Measurements from ENCODE around the gene CDYL.

CDYL gene

DNA sequence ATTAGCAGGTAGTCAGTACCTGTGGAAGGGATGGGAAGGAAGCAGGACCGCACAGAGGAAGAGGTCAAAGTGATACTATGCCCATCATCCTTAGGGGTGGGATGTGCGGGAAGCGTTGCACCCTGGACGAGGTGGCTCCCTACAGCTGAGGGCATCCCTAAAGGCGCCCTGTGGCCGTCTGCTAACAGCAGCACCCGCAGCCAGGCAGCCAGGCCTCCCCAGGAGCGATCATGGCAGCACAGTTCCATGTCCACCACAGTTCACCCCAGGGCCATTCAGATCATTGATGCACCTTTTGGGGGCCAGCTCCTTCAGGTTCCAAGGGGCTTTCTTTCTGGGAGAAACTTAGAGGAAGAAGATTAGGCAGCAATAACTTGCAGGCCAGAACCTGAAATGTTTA is 168.1 kb downstream of the CDYL start:
- no peak overlapping the region for H3K4me3 ChIP-seq (ENCODE audit: low read depth, low read length)
- TF ChIP-seq, protein P1, sequence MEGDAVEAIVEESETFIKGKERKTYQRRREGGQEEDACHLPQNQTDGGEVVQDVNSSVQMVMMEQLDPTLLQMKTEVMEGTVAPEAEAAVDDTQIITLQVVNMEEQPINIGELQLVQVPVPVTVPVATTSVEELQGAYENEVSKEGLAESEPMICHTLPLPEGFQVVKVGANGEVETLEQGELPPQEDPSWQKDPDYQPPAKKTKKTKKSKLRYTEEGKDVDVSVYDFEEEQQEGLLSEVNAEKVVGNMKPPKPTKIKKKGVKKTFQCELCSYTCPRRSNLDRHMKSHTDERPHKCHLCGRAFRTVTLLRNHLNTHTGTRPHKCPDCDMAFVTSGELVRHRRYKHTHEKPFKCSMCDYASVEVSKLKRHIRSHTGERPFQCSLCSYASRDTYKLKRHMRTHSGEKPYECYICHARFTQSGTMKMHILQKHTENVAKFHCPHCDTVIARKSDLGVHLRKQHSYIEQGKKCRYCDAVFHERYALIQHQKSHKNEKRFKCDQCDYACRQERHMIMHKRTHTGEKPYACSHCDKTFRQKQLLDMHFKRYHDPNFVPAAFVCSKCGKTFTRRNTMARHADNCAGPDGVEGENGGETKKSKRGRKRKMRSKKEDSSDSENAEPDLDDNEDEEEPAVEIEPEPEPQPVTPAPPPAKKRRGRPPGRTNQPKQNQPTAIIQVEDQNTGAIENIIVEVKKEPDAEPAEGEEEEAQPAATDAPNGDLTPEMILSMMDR (conservative IDR thresholded peaks at IDR 0.05; ENCODE audit: low read depth, low read length): no peak
- no peak for DNase-seq (ENCODE audit: low read depth)

DNA sequence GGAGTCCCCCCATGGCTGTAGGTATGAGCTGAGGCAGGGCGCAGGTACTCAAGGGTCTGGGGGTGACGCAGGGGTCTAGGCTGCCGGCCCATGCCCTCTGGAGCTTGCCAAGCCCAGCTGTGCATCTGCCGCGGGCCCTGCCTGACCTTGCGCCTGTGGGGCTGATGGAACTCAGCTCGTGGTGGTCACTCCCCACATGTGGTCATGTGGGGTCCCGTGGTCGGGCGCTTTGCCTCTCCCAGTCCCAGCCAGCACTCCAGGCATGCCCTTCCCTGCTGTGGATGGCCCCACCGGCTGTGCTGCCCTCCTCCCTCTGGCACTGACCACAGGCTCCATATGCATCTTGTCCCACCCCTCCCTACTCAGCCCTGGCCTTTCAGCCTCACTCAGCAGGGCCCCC is 170.3 kb downstream of the CDYL start:
- H3K4me3 ChIP-seq (ENCODE audit: low read depth, low read length): no peak overlapping the region
- TF ChIP-seq, protein P1 (conservative IDR thresholded peaks at IDR 0.05; ENCODE audit: low read depth, low read length): no peak
- no peak for DNase-seq (ENCODE audit: low read depth)

DNA sequence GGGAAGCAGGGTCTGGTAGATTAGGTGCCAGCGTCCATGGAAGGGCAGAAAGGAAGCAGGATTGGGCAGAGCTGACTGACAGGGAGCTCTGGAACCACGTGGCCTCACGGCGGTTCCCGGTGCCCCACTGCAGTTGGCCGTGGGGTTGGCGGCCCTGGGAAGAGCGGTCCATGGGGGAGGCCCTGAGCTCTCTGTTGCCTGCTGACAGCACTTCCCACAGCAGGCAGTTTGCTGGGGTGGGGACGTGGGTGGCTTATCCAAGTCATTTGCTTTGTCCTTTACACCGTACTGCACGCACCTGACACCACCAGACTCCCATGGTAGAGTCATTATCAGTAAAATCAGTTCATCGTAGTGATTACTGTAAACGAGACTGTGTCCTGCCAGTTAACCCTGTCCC is 171.5 kb downstream of the CDYL start:
- no peak for DNase-seq (ENCODE audit: low read depth)
- TF ChIP-seq, protein P1 (conservative IDR thresholded peaks at IDR 0.05; ENCODE audit: low read depth, low read length): no peak
- no peak overlapping the region for H3K4me3 ChIP-seq (ENCODE audit: low read depth, low read length)

DNA sequence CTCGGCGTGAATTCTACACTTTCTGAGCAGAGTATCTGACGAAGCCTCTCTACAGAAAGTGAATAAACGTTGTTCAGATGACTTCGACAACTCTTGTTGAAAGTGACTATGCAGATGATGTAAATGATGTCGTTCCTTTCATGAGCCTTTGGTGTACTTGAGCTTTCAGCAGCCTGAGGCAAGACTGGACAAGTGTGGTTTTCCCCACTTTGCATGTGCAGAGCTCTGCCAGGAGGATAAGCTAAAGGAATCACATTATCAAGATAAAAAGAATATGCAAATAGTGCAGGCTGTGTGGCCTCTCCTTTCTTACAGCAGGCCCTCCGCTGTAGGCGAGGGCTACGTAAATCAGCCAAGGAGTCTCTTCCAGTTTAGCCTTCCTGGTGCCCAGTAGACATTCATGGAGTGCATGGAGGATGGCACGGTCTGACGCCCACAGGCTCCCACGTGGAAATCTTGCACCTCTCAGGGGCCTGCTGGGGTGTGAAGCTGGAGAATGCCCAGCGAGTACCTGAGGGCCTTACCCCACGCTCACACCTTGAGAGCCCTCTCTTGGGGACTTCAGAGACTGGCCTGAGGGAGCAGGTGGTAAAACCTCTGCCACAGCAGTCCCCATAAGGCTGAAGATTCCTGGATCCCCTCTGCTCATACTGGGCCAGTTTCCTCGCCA is 172.7 kb downstream of the CDYL start:
- TF ChIP-seq, protein P1 (conservative IDR thresholded peaks at IDR 0.05; ENCODE audit: low read depth, low read length): no peak
- no peak overlapping the region for H3K4me3 ChIP-seq (ENCODE audit: low read depth, low read length)
- no peak for DNase-seq (ENCODE audit: low read depth)

DNA sequence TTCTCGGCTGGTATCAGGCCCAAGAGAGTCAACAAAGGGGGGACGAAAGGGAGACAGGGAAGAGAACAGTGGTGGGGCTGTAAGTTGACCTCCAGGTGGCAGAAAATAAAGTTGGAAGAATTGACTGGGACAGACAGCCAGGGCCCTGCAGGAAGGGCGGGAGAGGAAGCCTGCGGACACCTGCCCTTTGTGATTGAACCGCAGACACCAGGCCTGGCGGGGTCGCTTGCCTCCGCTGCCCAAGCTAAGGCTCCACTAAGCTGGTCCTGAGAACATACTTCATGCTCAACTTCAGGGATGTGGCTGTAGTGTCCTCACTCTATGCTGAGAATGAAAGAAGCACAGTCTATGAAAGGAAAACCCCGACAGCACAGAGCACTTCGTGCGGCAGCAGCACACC is 173.9 kb downstream of the CDYL start:
- TF ChIP-seq, protein P1 (conservative IDR thresholded peaks at IDR 0.05; ENCODE audit: low read depth, low read length): no peak
- DNase-seq (ENCODE audit: low read depth): no peak
- no peak overlapping the region for H3K4me3 ChIP-seq (ENCODE audit: low read depth, low read length)

DNA sequence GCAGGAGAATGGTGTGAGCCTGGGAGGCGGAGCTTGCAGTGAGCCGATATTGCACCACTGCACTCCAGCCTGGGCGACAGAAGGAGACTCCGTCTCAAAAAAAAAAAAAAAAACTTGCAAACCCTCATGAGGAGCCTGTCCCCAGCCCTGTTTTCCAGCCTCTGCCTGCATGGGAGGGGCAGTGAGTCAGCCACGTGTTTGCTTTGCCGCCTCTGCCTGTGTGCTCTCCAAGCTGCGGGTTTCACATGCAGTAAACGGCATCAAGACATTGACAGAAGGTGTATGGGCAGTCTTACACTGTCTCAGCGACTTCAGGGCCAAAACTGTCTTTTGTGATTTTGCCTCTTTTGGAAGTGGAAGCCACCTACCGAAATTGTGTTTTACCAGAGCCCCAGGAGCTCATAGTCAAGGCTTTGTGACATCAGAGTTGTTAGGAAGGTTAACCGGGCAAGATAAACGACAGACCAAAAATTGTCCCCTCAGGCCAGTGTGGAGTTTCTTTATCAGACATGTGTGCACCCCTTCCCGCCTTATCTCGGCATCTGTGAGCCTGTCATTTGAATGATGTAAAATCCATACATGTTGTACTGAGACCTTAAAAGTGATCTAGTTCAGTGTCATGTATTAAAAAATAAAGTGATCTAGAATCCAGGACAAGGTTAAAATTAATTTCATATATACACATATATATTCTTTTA is 174.8 kb downstream of the CDYL start:
- H3K4me3 ChIP-seq (ENCODE audit: low read depth, low read length): no peak overlapping the region
- no peak for DNase-seq (ENCODE audit: low read depth)
- TF ChIP-seq, protein P1 (conservative IDR thresholded peaks at IDR 0.05; ENCODE audit: low read depth, low read length): no peak

DNA sequence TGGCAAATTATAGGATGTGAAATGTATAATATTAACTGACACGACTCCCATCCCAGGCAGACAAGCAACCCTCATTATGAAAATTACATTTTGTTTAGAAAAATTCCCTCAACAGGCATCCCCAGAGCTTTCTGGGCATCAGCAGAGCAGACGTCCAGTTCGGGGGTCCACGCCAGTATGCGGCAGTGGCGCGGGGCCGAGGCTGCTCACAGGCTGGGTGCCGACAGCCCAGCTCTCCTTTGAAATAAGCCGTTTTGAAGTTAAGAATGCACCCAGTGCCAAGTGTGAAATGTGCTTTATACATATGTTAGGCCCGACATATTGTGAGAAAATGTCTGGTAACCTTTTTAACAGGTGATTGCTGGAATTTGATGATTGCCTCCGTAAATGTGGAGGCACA is 177.2 kb downstream of the CDYL start:
- no peak overlapping the region for H3K4me3 ChIP-seq (ENCODE audit: low read depth, low read length)
- TF ChIP-seq, protein P1 (conservative IDR thresholded peaks at IDR 0.05; ENCODE audit: low read depth, low read length): no peak
- no peak for DNase-seq (ENCODE audit: low read depth)
